H1 (cell line): ENCODE results near the gene NUP85. TPM values are rescaled to one million over a fixed set of nuclear protein-coding genes. Genes with fewer than 3 reads are reported as not detected.

Experiments
- ASH2L ChIP-seq: fragments of 200-600, 300-600 bp; sonication (generic); IDR thresholded peaks from one replicate; pipeline ENCODE4 v1.7.1; 2017; ENCODE audit warnings: low read length
- CTCF ChIP-seq, 3 experiments: IDR thresholded peaks; 1 replicate in 2 of 3; 2 replicates in 1 of 3; pipeline versions ENCODE4 v1.5.1 to v1.6.1; 2011; ENCODE audit warnings: low read length in 3 of 3, mild to moderate bottlenecking in 3 of 3, inconsistent platforms in 2 of 3, low read depth in 1 of 3, moderate library complexity in 1 of 3; ENCODE audit not compliant: insufficient read depth in 1 of 3; ENCODE audit errors: control extremely low read depth in 1 of 3
- EP300 ChIP-seq, 2 experiments: IDR thresholded peaks; 1 replicate in 1 of 2; 2 replicates in 1 of 2; pipeline ENCODE4 v1.6.1; 2011 to 2012; ENCODE audit warnings: low read depth in 2 of 2, low read length in 2 of 2, mild to moderate bottlenecking in 2 of 2, borderline replicate concordance in 1 of 2, inconsistent platforms in 1 of 2, moderate library complexity in 1 of 2
- FOSL1 ChIP-seq: IDR thresholded peaks from 2 replicates; pipeline ENCODE4 v1.6.1; 2011; ENCODE audit warnings: mild to moderate bottlenecking, low read depth, low read length, moderate library complexity; ENCODE audit not compliant: insufficient read depth
- HDAC2 ChIP-seq, 2 experiments: fragments of 300-600 bp in 1 of 2; sonication (generic) in 1 of 2; IDR thresholded peaks; 2 replicates each; pipeline ENCODE4 v1.6.1; 2011 to 2012; ENCODE audit warnings: low read depth in 2 of 2, low read length in 2 of 2, mild to moderate bottlenecking in 2 of 2, moderate library complexity in 2 of 2, borderline replicate concordance in 1 of 2, inconsistent platforms in 1 of 2
- HDAC6 ChIP-seq: IDR thresholded peaks from one replicate; pipeline ENCODE4 v1.7.1; 2012; ENCODE audit warnings: low read depth, mild to moderate bottlenecking, inconsistent platforms, low read length, moderate library complexity
- JUND ChIP-seq: IDR thresholded peaks from 2 replicates; pipeline ENCODE4 v1.6.1; 2011; ENCODE audit warnings: mild to moderate bottlenecking, improper control_type of control experiment, low read length
- KDM1A ChIP-seq: fragments of 200-600, 300-600 bp; sonication (generic); IDR thresholded peaks from 2 replicates; pipeline ENCODE4 v1.7.1; 2016; ENCODE audit warnings: mild to moderate bottlenecking, low read length, borderline replicate concordance
- MAFK ChIP-seq: IDR thresholded peaks from 2 replicates; pipeline ENCODE4 v1.6.1; 2012; ENCODE audit warnings: low read depth, mild to moderate bottlenecking, improper control_type of control experiment, low read length
- NANOG ChIP-seq: IDR thresholded peaks from 2 replicates; pipeline ENCODE4 v1.6.1; 2011; ENCODE audit warnings: low read length, low read depth, mild to moderate bottlenecking, inconsistent platforms; ENCODE audit not compliant: insufficient read depth, poor library complexity, severe bottlenecking
- POLR2AphosphoS5 ChIP-seq: IDR thresholded peaks from 2 replicates; pipeline ENCODE4 v1.6.1; 2011; ENCODE audit warnings: low read depth, low read length
- POU5F1 ChIP-seq: IDR thresholded peaks from 2 replicates; pipeline ENCODE4 v1.6.1; 2011; ENCODE audit warnings: low read depth, mild to moderate bottlenecking, low read length, moderate library complexity
- RXRA ChIP-seq: IDR thresholded peaks from 2 replicates; pipeline ENCODE4 v1.6.1; 2011; ENCODE audit warnings: low read depth, mild to moderate bottlenecking, low read length, moderate library complexity; ENCODE audit not compliant: insufficient read depth
- SAP30 ChIP-seq: fragments of 300-600 bp; sonication (generic); IDR thresholded peaks from 2 replicates; pipeline ENCODE4 v1.7.1; 2012; ENCODE audit warnings: low read length, moderate library complexity, mild to moderate bottlenecking, inconsistent platforms; ENCODE audit not compliant: insufficient read depth, insufficient replicate concordance
- SP1 ChIP-seq: IDR thresholded peaks from 2 replicates; pipeline ENCODE4 v1.6.1; 2011; ENCODE audit warnings: low read depth, low read length
- SRF ChIP-seq: IDR thresholded peaks from 2 replicates; pipeline ENCODE4 v1.6.1; 2011; ENCODE audit warnings: mild to moderate bottlenecking, low read depth, low read length, moderate library complexity
- TAF7 ChIP-seq: optimal IDR thresholded peaks from 2 replicates; pipeline ENCODE3; 2011; ENCODE audit warnings: low read depth, mild to moderate bottlenecking, inconsistent platforms, low read length, moderate library complexity, borderline replicate concordance
- TEAD4 ChIP-seq: IDR thresholded peaks from 2 replicates; pipeline ENCODE4 v1.6.1; 2012; ENCODE audit warnings: low read depth, low read length, inconsistent platforms, mixed read lengths
- YY1 ChIP-seq: IDR thresholded peaks from 2 replicates; pipeline ENCODE4 v1.6.1; 2011; ENCODE audit warnings: low read depth, mild to moderate bottlenecking, low read length
- polyA plus RNA-seq, 7 experiments: library from polyadenylated mRNA; depleted of rRNA in 3 of 7; stranded (reverse) in 5 of 7; unstranded in 2 of 7; fragments of >200 nt in 5 of 7; fragments of 200-250 nt in 2 of 7; gene quantifications; 1 replicate in 5 of 7; 2 replicates in 1 of 7; 4 replicates in 1 of 7; pipeline versions ENCODE4 v1.2.1 to v1.2.3, GENCODE V29; 2011 to 2013; ENCODE audit warnings: missing spikeins in 2 of 7, mixed read lengths in 2 of 7
- total RNA-seq: library from RNA; stranded (reverse); fragmentation: NEBNext Ultra II Directional; extraction: Animal tissue kit (Norgen Biotek cat#: 25700); gene quantifications from 2 replicates; pipeline ENCODE4 v1.2.1, GENCODE V29; 2021
- TF ChIP-seq, protein P1 (sequence below): IDR thresholded peaks from 2 replicates; pipeline ENCODE4 v1.6.1; 2012; ENCODE audit warnings: inconsistent platforms

NUP85 gene
- total and polyA plus RNA-seq, 2 of the 8 experiments (the other 6 are each of a cell fraction or from before 2014, with no cell fraction given), result 98.5 to 154 TPM

GRCh38 chr17:75182569-75183436 is 22.7 kb upstream of the NUP85 start, which contains the start of gene SUMO2 (continued):
- no peak for TF ChIP-seq SAP30
- no peak for TF ChIP-seq HDAC2 (IDR thresholded peaks at IDR 0.05; ENCODE audit: borderline replicate concordance in 1 of 2, low read depth in 2 of 2, low read length in 2 of 2)
- TF ChIP-seq ASH2L, result peak; percentile 15
- peak in 1 of 3 experiments; percentile 15; a peak in 1 of 4 replicates for TF ChIP-seq CTCF (IDR thresholded peaks at IDR 0.05; ENCODE audit: control extremely low read depth in 1 of 3, insufficient read depth in 1 of 3, low read depth in 1 of 3, low read length in 3 of 3)
- no peak for TF ChIP-seq POU5F1
- TF ChIP-seq, protein P1, sequence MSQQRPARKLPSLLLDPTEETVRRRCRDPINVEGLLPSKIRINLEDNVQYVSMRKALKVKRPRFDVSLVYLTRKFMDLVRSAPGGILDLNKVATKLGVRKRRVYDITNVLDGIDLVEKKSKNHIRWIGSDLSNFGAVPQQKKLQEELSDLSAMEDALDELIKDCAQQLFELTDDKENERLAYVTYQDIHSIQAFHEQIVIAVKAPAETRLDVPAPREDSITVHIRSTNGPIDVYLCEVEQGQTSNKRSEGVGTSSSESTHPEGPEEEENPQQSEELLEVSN, result peak; percentile 47; the same call in 1 of the 2 replicates
- TF ChIP-seq RXRA, result no peak
- TF ChIP-seq FOSL1, result no peak
- no peak for TF ChIP-seq SP1
- TF ChIP-seq KDM1A, result no peak
- TF ChIP-seq TAF7, result peak; percentile 61
- no peak for TF ChIP-seq TEAD4
- no peak for TF ChIP-seq NANOG
- no peak for TF ChIP-seq HDAC6
- peak; percentile 96 for TF ChIP-seq YY1
- TF ChIP-seq JUND, result 0 out of 2 replicates have a peak, but pooled peaks have one; percentile 31
- peak; percentile 85 for TF ChIP-seq POLR2AphosphoS5
- no peak for TF ChIP-seq SRF
- 0 out of 3 replicates have a peak, but pooled peaks of 1 of the 2 experiments have one; percentile 5 for TF ChIP-seq EP300 (IDR thresholded peaks at IDR 0.05; ENCODE audit: borderline replicate concordance in 1 of 2, low read depth in 2 of 2, low read length in 2 of 2)
- no peak for TF ChIP-seq MAFK
